Calu3 (cell line): ENCODE data around the gene PGK1. TPM values are rescaled to one million over a fixed set of nuclear protein-coding genes. Genes with fewer than 3 reads are reported as not detected.
A peak's percentile ranks its signal among the peaks of the same experiment; 100 is the strongest.
"Not testable (repeated sequence)": the region's sequence is repeated elsewhere in the genome, so short reads cannot be mapped to it uniquely, and the experiment has no call there.

ENCODE experiments used
- BruUV-seq: library from RNA; stranded (reverse); fragments of 400-500 nt; replicated peaks from 2 replicates; lab custom pipeline; 2021; lab: Mats Ljungman, UMichigan
- CTCF ChIA-PET: fragments of 300-600 bp; sonication (Branson Sonifier 250); formaldehyde crosslinking; loops from one replicate; lab custom pipeline; 2022; ENCODE audit warnings: antibody characterized with exemption; lab: Charles Lee
- DNase-seq: peaks from one replicate; pipeline ENCODE4 v3.0.0; 2022
- H3K27ac Mint-ChIP-seq: one replicate; pipeline ENCODE4 v1.8.0; 2022; ENCODE audit warnings: mixed read lengths; ENCODE audit not compliant: unreplicated experiment
- H3K27me3 Mint-ChIP-seq: one replicate; pipeline ENCODE4 v1.8.0; 2022; ENCODE audit warnings: mixed read lengths; ENCODE audit not compliant: unreplicated experiment
- H3K36me3 Mint-ChIP-seq: one replicate; pipeline ENCODE4 v1.8.0; 2022; ENCODE audit warnings: mild to moderate bottlenecking, moderate library complexity, mixed read lengths; ENCODE audit not compliant: insufficient read depth, unreplicated experiment
- H3K4me1 Mint-ChIP-seq: one replicate; pipeline ENCODE4 v1.8.0; 2022; ENCODE audit warnings: mild to moderate bottlenecking, low read depth, mixed read lengths; ENCODE audit not compliant: unreplicated experiment
- H3K4me3 Mint-ChIP-seq: one replicate; pipeline ENCODE4 v1.8.0; 2022; ENCODE audit warnings: mild to moderate bottlenecking, low read depth, moderate library complexity, mixed read lengths; ENCODE audit not compliant: unreplicated experiment
- H3K9me3 Mint-ChIP-seq: one replicate; pipeline ENCODE4 v1.8.0; 2022; ENCODE audit warnings: low read depth, mixed read lengths; ENCODE audit not compliant: unreplicated experiment
- CTCF ChIP-seq: fragments of 200-600 bp; IDR thresholded peaks from one replicate; pipeline ENCODE4 v1.8.0; 2022; ENCODE audit warnings: antibody characterized with exemption; ENCODE audit not compliant: unreplicated experiment
- intact Hi-C: fragments of 100-400 bp; cut with micrococcal nuclease; formaldehyde crosslinking; loops from one replicate; pipeline ENCODE4 v1.10.0; 2022; ENCODE audit not compliant: unreplicated experiment
- total RNA-seq: library from RNA; stranded (reverse); gene quantifications from 2 replicates; pipeline ENCODE4 v1.2.3, GENCODE V29; 2022

The PGK1 gene
- total RNA-seq, 1 experiment from 2014 or later = 623 TPM

- no peaks in the 10 kb centered on the region for H3K4me1 Mint-ChIP-seq
- H3K9me3 Mint-ChIP-seq = no peaks in the 10 kb centered on the region
- H3K4me3 Mint-ChIP-seq = no peak overlapping the region
- H3K27me3 Mint-ChIP-seq = no peaks in the 10 kb centered on the region
- no peak for TF ChIP-seq CTCF
- BruUV-seq = no TSS peak
- intact Hi-C loops = no loop called here
- CTCF ChIA-PET = no interaction called here
- peaks cover 29% of the 10 kb centered on the region for H3K36me3 Mint-ChIP-seq
- no peak overlapping the region for H3K27ac Mint-ChIP-seq
- DNase-seq = no peak
Measured at GRCh38 chrX:78133238-78133960, 29.4 kb downstream of the PGK1 start.

- TSS peak; percentile 62 for BruUV-seq
- CTCF ChIA-PET = no interaction called here
- Mint-ChIP-seq H3K36me3 (peaks cover 20% of the 10 kb centered on the region), H3K9me3 (no peaks in the 10 kb centered on the region), H3K4me3 (peak within 1 kb of the TSS; percentile 82), H3K4me1 (no peaks in the 10 kb centered on the region), H3K27ac (peak within 1 kb of the TSS; percentile 66), H3K27me3 (no peaks in the 10 kb centered on the region)
- DNase-seq = peak; percentile 91
- TF ChIP-seq CTCF = no peak
- intact Hi-C loops = no loop called here
Measured at GRCh38 chrX:78139160-78140123, 35.4 kb downstream of the PGK1 start, which contains the start of gene TAF9B. TSS of gene TAF9B (minus strand) at chrX:78139650. CDS start at chrX:78139611, 39 bp downstream.

- peak overlapping the region; percentile 82 for H3K4me3 Mint-ChIP-seq
- H3K27ac Mint-ChIP-seq = peak overlapping the region; percentile 66
- peaks cover 20% of the 10 kb centered on the region for H3K36me3 Mint-ChIP-seq
- BruUV-seq = no TSS peak
- DNase-seq = no peak
- no peak for TF ChIP-seq CTCF
- no peaks in the 10 kb centered on the region for H3K27me3 Mint-ChIP-seq
- intact Hi-C loops = no loop called here
- no peaks in the 10 kb centered on the region for H3K4me1 Mint-ChIP-seq
- H3K9me3 Mint-ChIP-seq = no peaks in the 10 kb centered on the region
- CTCF ChIA-PET = no interaction called here
Measured at GRCh38 chrX:78140206-78140605, 36.2 kb downstream of the PGK1 start.

GRCh38 chrX:78147002-78147540 lies 43.0 kb downstream of the PGK1 start:
- H3K4me3 Mint-ChIP-seq, H3K9me3 Mint-ChIP-seq, DNase-seq, H3K4me1 Mint-ChIP-seq, intact Hi-C loops, H3K27me3 Mint-ChIP-seq, CTCF ChIA-PET, H3K36me3 Mint-ChIP-seq, H3K27ac Mint-ChIP-seq, BruUV-seq: not testable (repeated sequence)

- peaks cover 35% of the 10 kb centered on the region for H3K27me3 Mint-ChIP-seq
- intact Hi-C loops, CTCF ChIA-PET, H3K9me3 Mint-ChIP-seq, H3K36me3 Mint-ChIP-seq, H3K4me1 Mint-ChIP-seq, H3K4me3 Mint-ChIP-seq, H3K27ac Mint-ChIP-seq, BruUV-seq, DNase-seq: not testable (repeated sequence)
Measured at GRCh38 chrX:78157373-78157772, 53.3 kb downstream of the PGK1 start.

- H3K9me3 Mint-ChIP-seq, intact Hi-C loops, H3K36me3 Mint-ChIP-seq, H3K27ac Mint-ChIP-seq, H3K4me3 Mint-ChIP-seq, H3K4me1 Mint-ChIP-seq, BruUV-seq, CTCF ChIA-PET, DNase-seq: not testable (repeated sequence)
- peaks cover 35% of the 10 kb centered on the region for H3K27me3 Mint-ChIP-seq
Measured at GRCh38 chrX:78157846-78158245, 53.8 kb downstream of the PGK1 start.

- BruUV-seq, H3K4me1 Mint-ChIP-seq, H3K36me3 Mint-ChIP-seq, H3K9me3 Mint-ChIP-seq, DNase-seq, H3K4me3 Mint-ChIP-seq, intact Hi-C loops, H3K27ac Mint-ChIP-seq, CTCF ChIA-PET: not testable (repeated sequence)
- peaks cover 25% of the 10 kb centered on the region for H3K27me3 Mint-ChIP-seq
Measured at GRCh38 chrX:78160711-78161110, 56.7 kb downstream of the PGK1 start.
